Endothelial cell of umbilical vein (primary cell): ENCODE results near the gene TREML2. TPM values are rescaled to one million over a fixed set of nuclear protein-coding genes. Genes with fewer than 3 reads are reported as not detected.

ENCODE experiments used
- BruUV-seq: library from RNA; stranded (reverse); fragments of 400-500 nt; replicated peaks from 2 replicates; lab custom pipeline; 2021; lab: Mats Ljungman, UMichigan
- CTCF ChIA-PET: fragments of 300-600, 350-600 bp; sonication (Branson Sonifier 250); formaldehyde crosslinking; loops from one replicate; lab custom pipeline; 2021; ENCODE audit warnings: antibody characterized with exemption, inconsistent platforms; lab: Charles Lee
- POLR2A ChIA-PET: fragments of 300-600, 350-600 bp; sonication (Branson Sonifier 250); formaldehyde crosslinking; loops from one replicate; lab custom pipeline; 2021; ENCODE audit warnings: antibody characterized with exemption, inconsistent platforms; lab: Charles Lee
- DNase-seq: peaks from one replicate; pipeline ENCODE4 v3.0.0-alpha.2; 2011; ENCODE audit warnings: low read depth, low spot score
- FAIRE-seq: peaks from 2 replicates; lab custom pipeline; 2011; peaks lifted over from hg19 to GRCh38; lab: Jason Lieb, UNC
- H2AFZ ChIP-seq: 2 replicates; pipeline ENCODE4 v1.6.0; 2012; ENCODE audit warnings: low read depth, low read length, control low read depth, inconsistent platforms
- H3K27ac ChIP-seq: 2 replicates; pipeline ENCODE4 v1.5.1; 2011; ENCODE audit warnings: low read depth, mild to moderate bottlenecking, control low read depth, low read length, moderate library complexity; ENCODE audit not compliant: insufficient read depth
- H3K27me3 ChIP-seq, 2 experiments: 2 replicates each; pipeline versions ENCODE4 v1.6.0 to v1.6.1; 2011; ENCODE audit warnings: low read length in 2 of 2, mixed read lengths in 1 of 2; ENCODE audit not compliant: control insufficient read depth in 2 of 2, insufficient read depth in 2 of 2
- H3K36me3 ChIP-seq, 2 experiments: 2 replicates in 1 of 2; 3 replicates in 1 of 2; pipeline ENCODE4 v1.5.1; 2011; ENCODE audit warnings: low read length in 2 of 2, mild to moderate bottlenecking in 1 of 2, moderate library complexity in 1 of 2; ENCODE audit not compliant: control insufficient read depth in 2 of 2, insufficient read depth in 2 of 2; ENCODE audit errors: extremely low read depth in 1 of 2
- H3K4me1 ChIP-seq: 3 replicates; pipeline ENCODE4 v1.5.1; 2011; ENCODE audit warnings: mild to moderate bottlenecking, low read length; ENCODE audit not compliant: control insufficient read depth, insufficient read depth; ENCODE audit errors: extremely low read depth
- H3K4me2 ChIP-seq: 2 replicates; pipeline ENCODE4 v1.6.1; 2011; ENCODE audit warnings: low read length, control low read depth, mixed read lengths; ENCODE audit not compliant: insufficient read depth
- H3K4me3 ChIP-seq, 3 experiments: fragments of 200-600 bp in 1 of 3; sonication (generic), shearing (Covaris generic) in 1 of 3; replicated peaks in 1 of 3; 2 replicates each; pipeline ENCODE4 v1.5.1; 2011 to 2016; ENCODE audit warnings: control low read depth in 3 of 3, low read length in 3 of 3, mild to moderate bottlenecking in 2 of 3, inconsistent platforms in 1 of 3, low read depth in 1 of 3, moderate library complexity in 1 of 3; ENCODE audit not compliant: insufficient read depth in 1 of 3
- H3K79me2 ChIP-seq: 2 replicates; pipeline ENCODE4 v1.6.0; 2012; ENCODE audit warnings: low read length, inconsistent platforms; ENCODE audit not compliant: control insufficient read depth, insufficient read depth
- H3K9ac ChIP-seq: replicated peaks from 2 replicates; pipeline ENCODE3; 2011; ENCODE audit warnings: low read length, control low read depth; ENCODE audit not compliant: insufficient read depth; ENCODE audit errors: extremely low read depth
- H3K9me1 ChIP-seq: replicated peaks from 3 replicates; pipeline ENCODE4 v1.6.0; 2011; ENCODE audit warnings: mild to moderate bottlenecking, low read length; ENCODE audit not compliant: control insufficient read depth, insufficient read depth; ENCODE audit errors: extremely low read depth
- H3K9me3 ChIP-seq: replicated peaks from 2 replicates; pipeline ENCODE4 v1.5.1; 2012; ENCODE audit warnings: low read length, inconsistent platforms; ENCODE audit not compliant: control insufficient read depth, insufficient read depth
- H4K20me1 ChIP-seq: replicated peaks from 2 replicates; pipeline ENCODE3; 2011; ENCODE audit warnings: mild to moderate bottlenecking, low read length; ENCODE audit not compliant: control insufficient read depth, insufficient read depth; ENCODE audit errors: extremely low read depth
- FOS ChIP-seq: IDR thresholded peaks from 2 replicates; pipeline ENCODE4 v1.6.1; 2011; ENCODE audit warnings: mild to moderate bottlenecking, low read length, moderate library complexity, borderline replicate concordance; ENCODE audit not compliant: insufficient read depth
- JUN ChIP-seq: IDR thresholded peaks from 2 replicates; pipeline ENCODE4 v1.6.1; 2011; ENCODE audit warnings: borderline replicate concordance, low read depth; ENCODE audit not compliant: insufficient read length, insufficient read depth
- dilution Hi-C: fragments of 300-500 bp; cut with MboI; formaldehyde crosslinking; loops from one replicate; pipeline ENCODE4 v1.15.0; 2019; ENCODE audit warnings: low sequenced_read_pairs; ENCODE audit not compliant: extremely low pct_ligation_motif_present
- intact Hi-C: fragments of 100-400 bp; cut with micrococcal nuclease; formaldehyde crosslinking; loops from one replicate; pipeline ENCODE4 v1.10.0; 2022
- polyA plus RNA-seq, 4 experiments: library from polyadenylated mRNA; depleted of rRNA in 3 of 4; stranded (reverse) in 3 of 4; unstranded in 1 of 4; fragments of >200 nt; gene quantifications; 2 replicates each; pipeline versions ENCODE4 v1.2.1 to v1.2.3, GENCODE V29; 2011 to 2012; ENCODE audit warnings: missing spikeins in 1 of 4
- total RNA-seq: library from RNA; stranded (reverse); gene quantifications from 2 replicates; pipeline ENCODE4 v1.2.3, GENCODE V29; 2021
- TF ChIP-seq, protein P1 (sequence below), 2 donors: IDR thresholded peaks; 1 replicate in 1 of 2; 2 replicates in 1 of 2; pipeline ENCODE4 v1.5.1; 2011; ENCODE audit warnings: low read length in 2 of 2, mild to moderate bottlenecking in 2 of 2, moderate library complexity in 2 of 2, control low read depth in 1 of 2, inconsistent platforms in 1 of 2, low read depth in 1 of 2; ENCODE audit not compliant: insufficient read depth in 1 of 2; ENCODE audit errors: extremely low read depth in 1 of 2
- TF ChIP-seq, protein P2 (sequence below): IDR thresholded peaks from 2 replicates; pipeline ENCODE4 v1.6.1; 2011; ENCODE audit not compliant: insufficient read depth, insufficient read length

Gene TREML2
- total and polyA plus RNA-seq, 2 donors (not counting 3 experiments of a cell fraction or from before 2014, with no cell fraction given) = not detected

DNA sequence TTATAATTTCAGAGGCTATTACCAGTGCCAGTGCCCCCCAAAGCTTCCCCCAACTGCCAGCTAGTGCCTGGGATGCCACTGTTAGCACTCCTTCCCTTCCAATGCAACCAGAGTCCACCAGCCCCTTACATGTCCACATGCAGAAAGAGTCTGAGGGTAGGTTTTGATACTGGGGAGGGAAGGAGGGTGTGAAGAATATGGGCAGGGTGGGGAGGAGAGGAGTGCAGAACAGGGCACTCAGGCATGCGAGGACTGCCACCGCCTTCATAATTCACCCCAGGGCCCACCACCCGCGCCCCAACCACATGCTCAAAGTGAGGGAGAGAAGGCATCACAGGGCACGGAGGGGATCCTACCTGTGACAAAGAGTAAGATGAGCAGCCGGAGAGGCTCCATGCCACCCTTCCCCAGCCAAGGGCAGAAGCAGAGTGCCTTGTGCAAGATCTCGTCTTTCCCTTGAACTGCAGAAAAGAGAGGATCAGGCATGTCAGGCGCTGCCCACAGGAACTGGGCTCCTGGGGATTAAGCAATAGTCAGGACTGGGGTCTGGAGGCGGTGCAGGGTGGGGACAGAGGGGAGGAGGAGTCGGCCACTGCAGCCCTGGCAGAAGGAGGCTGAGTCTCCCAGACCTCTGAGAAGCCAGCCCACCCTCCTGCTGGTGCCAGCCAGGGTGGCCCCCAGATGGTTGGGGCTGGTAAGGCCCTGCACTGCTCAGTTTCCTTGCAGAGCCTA, 38.1 kb downstream of the TREML2 start, which contains the start of gene TREM2:
TREM2 (minus strand) TSS at position 430 of the 732 bp plus-strand sequence; CDS start at position 396, 34 bp downstream.
- Histone ChIP-seq H4K20me1 (no peaks in the 10 kb centered on the region), H3K4me1 (no peaks in the 10 kb centered on the region), H3K27ac (no peak within 1 kb of the TSS), H3K9ac (no peak within 1 kb of the TSS), H3K4me2 (no peak within 1 kb of the TSS), H2AFZ (no peak within 1 kb of the TSS), H3K9me3 (no peaks in the 10 kb centered on the region), H3K79me2 (no peaks in the 10 kb centered on the region), H3K36me3 (no peaks in the 10 kb centered on the region), H3K27me3 (no peaks in the 10 kb centered on the region), H3K4me3 (no peak within 1 kb of the TSS), H3K9me1 (no peaks in the 10 kb centered on the region)
- DNase-seq (no peak), FAIRE-seq (no peak)
- ChIA-PET CTCF (no interaction called here), POLR2A (no interaction called here)
- intact Hi-C loops = no loop called here
- dilution Hi-C loops = no loop called here
- BruUV-seq = no TSS peak
- TF ChIP-seq, protein P1, sequence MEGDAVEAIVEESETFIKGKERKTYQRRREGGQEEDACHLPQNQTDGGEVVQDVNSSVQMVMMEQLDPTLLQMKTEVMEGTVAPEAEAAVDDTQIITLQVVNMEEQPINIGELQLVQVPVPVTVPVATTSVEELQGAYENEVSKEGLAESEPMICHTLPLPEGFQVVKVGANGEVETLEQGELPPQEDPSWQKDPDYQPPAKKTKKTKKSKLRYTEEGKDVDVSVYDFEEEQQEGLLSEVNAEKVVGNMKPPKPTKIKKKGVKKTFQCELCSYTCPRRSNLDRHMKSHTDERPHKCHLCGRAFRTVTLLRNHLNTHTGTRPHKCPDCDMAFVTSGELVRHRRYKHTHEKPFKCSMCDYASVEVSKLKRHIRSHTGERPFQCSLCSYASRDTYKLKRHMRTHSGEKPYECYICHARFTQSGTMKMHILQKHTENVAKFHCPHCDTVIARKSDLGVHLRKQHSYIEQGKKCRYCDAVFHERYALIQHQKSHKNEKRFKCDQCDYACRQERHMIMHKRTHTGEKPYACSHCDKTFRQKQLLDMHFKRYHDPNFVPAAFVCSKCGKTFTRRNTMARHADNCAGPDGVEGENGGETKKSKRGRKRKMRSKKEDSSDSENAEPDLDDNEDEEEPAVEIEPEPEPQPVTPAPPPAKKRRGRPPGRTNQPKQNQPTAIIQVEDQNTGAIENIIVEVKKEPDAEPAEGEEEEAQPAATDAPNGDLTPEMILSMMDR (IDR thresholded peaks at IDR 0.05; ENCODE audit: extremely low read depth in 1 of 2, insufficient read depth in 1 of 2, low read depth in 1 of 2, low read length in 2 of 2) = no peak
- TF ChIP-seq JUN = no peak
- no peak for TF ChIP-seq FOS
- TF ChIP-seq, protein P2, sequence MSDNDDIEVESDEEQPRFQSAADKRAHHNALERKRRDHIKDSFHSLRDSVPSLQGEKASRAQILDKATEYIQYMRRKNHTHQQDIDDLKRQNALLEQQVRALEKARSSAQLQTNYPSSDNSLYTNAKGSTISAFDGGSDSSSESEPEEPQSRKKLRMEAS = no peak
